Immature natural killer cell (primary cell): Measurements from ENCODE around the gene RHNO1. TPM values are rescaled to one million over a fixed set of nuclear protein-coding genes. Genes with fewer than 3 reads are reported as not detected.

Source experiments
- DNase-seq, 3 donors: peaks; one replicate each; pipeline ENCODE4 v3.0.0; 2022; ENCODE audit warnings: mixed read lengths in 1 of 3
- H3K27ac Mint-ChIP-seq, 6 donors: one replicate each; pipeline ENCODE4 v1.8.0; 2020; ENCODE audit warnings: mixed read lengths in 6 of 6, mild to moderate bottlenecking in 5 of 6, inconsistent platforms in 4 of 6, moderate library complexity in 3 of 6
- H3K27me3 Mint-ChIP-seq, 3 donors: one replicate each; pipeline ENCODE4 v1.8.0; 2020 to 2021; ENCODE audit warnings: low read depth in 3 of 3, mild to moderate bottlenecking in 3 of 3, mixed read lengths in 3 of 3, moderate library complexity in 3 of 3, inconsistent platforms in 1 of 3
- H3K36me3 Mint-ChIP-seq, 3 donors: one replicate each; pipeline ENCODE4 v1.8.0; 2020; ENCODE audit warnings: mixed read lengths in 3 of 3, inconsistent platforms in 2 of 3, mild to moderate bottlenecking in 2 of 3
- H3K4me1 Mint-ChIP-seq, 2 donors: one replicate each; pipeline ENCODE4 v1.8.0; 2020; ENCODE audit warnings: inconsistent platforms in 2 of 2, mild to moderate bottlenecking in 2 of 2, mixed read lengths in 2 of 2, moderate library complexity in 1 of 2
- H3K4me3 Mint-ChIP-seq, 5 donors: one replicate each; pipeline ENCODE4 v1.8.0; 2020; ENCODE audit warnings: mild to moderate bottlenecking in 5 of 5, mixed read lengths in 5 of 5, inconsistent platforms in 3 of 5, moderate library complexity in 3 of 5
- H3K9me3 Mint-ChIP-seq, 6 donors: one replicate each; pipeline ENCODE4 v1.8.0; 2020; ENCODE audit warnings: mild to moderate bottlenecking in 6 of 6, mixed read lengths in 6 of 6, inconsistent platforms in 4 of 6, moderate library complexity in 3 of 6
- polyA plus RNA-seq, 3 donors: library from polyadenylated mRNA; unstranded; fragments of 300-500 nt; fragmentation: Illumina TruSeq; gene quantifications; one replicate each; pipeline ENCODE4 v1.2.3, GENCODE V29; 2021

Gene RHNO1
- polyA plus RNA-seq, 3 donors from 2014 or later: 27.2 to 49.0 (median 37.6) TPM

DNA sequence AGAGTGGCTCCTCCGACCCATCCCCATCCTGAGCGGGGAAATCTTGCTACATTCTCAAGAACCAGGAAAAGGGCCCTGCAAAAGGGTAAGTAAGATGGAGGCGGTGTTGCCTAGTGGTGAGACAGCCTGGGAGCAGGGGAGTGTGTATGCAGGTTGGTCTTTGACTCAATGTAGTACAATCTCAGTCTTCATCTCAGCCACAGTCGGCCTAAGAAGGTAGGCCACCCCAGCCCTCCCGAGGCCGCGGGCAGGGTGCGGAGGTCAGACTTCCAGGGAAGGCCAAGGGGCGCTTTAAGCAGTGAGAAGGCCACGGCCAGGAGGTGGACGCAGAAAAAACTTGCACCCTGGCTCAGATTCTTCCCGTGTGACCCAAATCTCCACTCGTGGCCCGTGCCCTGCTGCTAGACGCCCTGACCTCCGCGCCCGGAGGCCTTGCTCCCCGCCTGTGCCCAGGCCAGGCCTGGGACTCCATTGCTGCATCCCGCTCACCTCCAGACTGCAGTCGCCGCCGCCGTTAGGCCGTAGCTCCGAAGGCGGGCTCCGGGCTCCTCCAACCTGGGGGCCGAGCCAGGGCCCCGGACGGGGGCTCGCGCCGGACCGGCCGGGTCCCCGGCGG, 484 bp upstream of the RHNO1 start:
- peak in 1 of 3 donors; percentile 10 for DNase-seq
- H3K27me3 Mint-ChIP-seq: peaks cover 3 to 8% (median 4%) of the 10 kb centered on the region in 3 donors
- H3K4me1 Mint-ChIP-seq: peaks cover 25 to 33% of the 10 kb centered on the region in 2 donors
- H3K4me3 Mint-ChIP-seq: peak overlapping the region; percentile 82 to 99 (median 86)
- H3K9me3 Mint-ChIP-seq: no peaks in the 10 kb centered on the region
- H3K36me3 Mint-ChIP-seq: no peaks in the 10 kb centered on the region
- H3K27ac Mint-ChIP-seq: peak overlapping the region; percentile 30 to 96 (median 76)

DNA sequence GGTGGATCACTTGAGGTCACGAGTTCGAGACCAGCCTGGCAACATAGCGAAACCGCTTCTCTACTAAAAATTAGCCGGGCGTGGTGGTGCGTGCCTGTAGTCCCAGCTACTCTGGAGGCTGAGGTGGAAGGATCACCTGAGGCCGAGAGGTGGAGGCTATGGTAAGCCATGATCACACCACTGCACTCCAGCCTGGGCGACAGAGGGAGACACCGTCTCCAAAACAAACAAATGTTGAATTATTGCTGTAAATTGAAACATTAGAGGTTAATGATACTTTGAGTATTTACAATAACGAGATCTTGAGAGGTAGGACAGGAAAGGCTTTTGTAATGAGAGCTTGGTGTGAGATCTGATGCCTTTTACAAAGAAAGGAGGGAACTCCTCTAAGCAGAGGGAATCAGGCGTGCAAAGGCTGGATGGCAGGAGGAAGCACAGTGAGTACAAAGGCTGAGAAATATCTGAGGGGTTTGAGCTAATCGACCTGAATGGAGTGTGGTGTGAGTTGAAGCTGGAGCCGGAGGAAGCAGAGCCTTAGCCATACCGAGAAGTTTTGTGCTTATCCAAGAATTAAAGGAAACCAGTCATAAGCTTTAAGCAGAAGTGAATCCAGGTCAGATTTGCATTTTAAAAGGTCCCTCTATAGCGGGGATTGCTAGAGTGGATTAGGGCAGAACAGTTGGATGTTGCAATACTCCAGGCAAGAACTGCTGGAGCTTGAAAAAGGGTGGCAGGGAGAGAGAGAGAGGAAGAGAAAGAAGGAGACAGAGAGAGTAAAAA, 1.1 kb downstream of the RHNO1 start:
- Mint-ChIP-seq H3K36me3 (no peaks in the 10 kb centered on the region), H3K4me3 (peak overlapping the region; percentile 98 to 99 (median 99))

DNA sequence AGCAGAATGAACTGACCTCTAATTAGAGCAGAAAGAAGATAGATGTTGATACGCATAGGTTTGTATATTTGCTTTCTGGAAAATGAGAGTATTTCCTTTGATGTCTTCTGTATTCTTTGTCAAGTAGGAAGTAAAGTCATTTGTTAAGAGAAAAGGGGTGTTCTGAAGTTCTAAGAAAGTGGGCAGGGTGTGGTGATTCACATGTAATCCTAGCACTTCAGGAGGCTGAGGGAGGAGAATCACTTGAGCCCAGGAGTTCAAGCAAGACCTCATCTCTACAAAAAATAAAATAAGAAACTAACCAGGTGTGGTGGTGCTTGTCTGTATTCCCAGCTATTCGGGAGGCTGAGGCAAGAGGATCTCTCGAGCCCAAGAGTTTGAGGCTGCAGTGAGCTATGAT, 2.8 kb downstream of the RHNO1 start:
- peaks cover 0 to 3% (median 0%) of the 10 kb centered on the region in 3 donors for H3K36me3 Mint-ChIP-seq
- peaks cover 28 to 38% of the 10 kb centered on the region in 2 donors for H3K4me1 Mint-ChIP-seq
- peaks cover 3 to 8% (median 4%) of the 10 kb centered on the region in 3 donors for H3K27me3 Mint-ChIP-seq
- no peak for DNase-seq
- H3K27ac Mint-ChIP-seq: peak overlapping the region in 1 of 6 donors; percentile 64
- no peaks in the 10 kb centered on the region for H3K9me3 Mint-ChIP-seq
- peak overlapping the region in 1 of 5 donors; percentile 32 for H3K4me3 Mint-ChIP-seq

More for the DNA sequence above, 1.1 kb downstream of the RHNO1 start:
- Mint-ChIP-seq H3K27me3 (peaks cover 3 to 8% (median 4%) of the 10 kb centered on the region in 3 donors), H3K4me1 (peaks cover 27 to 33% of the 10 kb centered on the region in 2 donors), H3K9me3 (no peaks in the 10 kb centered on the region), H3K27ac (peak overlapping the region; percentile 95 to 99 (median 97))
- DNase-seq: no peak

DNA sequence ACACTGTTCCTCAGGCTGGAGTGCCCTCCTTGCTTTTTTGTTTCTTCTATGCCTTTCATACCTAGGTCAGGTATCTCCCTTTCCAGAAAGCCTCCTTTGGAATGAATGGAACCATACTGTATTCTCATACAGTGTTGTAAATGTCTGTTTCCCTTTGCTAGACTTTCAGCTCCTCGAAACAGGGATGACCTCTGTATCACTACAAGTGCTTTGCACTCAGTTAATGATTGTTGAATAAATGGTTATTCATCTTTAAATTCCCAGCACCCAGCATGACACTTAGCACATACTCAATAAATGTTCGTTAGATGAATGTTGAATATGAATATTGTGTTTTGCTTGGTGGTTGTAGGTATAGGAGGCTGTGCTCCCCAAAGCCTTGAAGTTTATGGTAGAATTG, 7.8 kb downstream of the RHNO1 start:
- Mint-ChIP-seq H3K4me1 (peaks cover 11 to 15% of the 10 kb centered on the region in 2 donors), H3K36me3 (peaks cover 0 to 5% (median 4%) of the 10 kb centered on the region in 3 donors), H3K4me3 (no peak overlapping the region), H3K27me3 (no peaks in the 10 kb centered on the region), H3K27ac (peak overlapping the region in 4 of 6 donors; percentile 9 to 57 (median 20)), H3K9me3 (no peaks in the 10 kb centered on the region)
- DNase-seq: no peak

DNA sequence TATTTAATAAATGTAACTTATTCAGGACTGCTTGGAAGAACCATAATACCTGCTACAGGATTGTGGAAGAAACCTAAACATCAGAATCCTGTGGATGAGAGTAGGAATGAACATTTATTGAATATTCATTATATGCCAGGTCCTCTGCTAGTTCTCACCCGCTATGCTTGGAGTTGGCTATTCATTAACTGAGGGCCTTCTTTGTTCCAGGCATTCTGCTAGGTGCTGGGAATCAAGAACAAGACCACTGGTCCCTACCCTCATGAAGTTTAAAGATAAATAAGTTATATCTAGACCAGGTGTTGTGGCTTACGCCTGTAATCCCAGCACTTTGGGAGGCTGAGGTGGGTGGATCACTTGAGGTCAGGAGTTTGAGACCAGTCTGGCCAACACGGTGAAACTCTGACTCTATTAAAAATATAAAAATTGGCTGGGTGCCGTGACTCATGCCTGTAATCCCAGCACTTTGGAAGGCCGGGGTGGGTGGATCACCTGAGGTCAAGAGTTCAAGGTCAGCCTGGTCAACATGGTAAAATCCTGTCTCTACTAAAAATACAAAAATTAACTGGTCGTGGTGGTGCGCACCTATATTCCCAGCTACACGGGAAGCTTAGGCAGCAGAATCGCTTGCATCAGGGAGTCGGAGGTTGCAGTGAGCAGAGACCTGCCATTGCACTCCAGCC, 9.9 kb downstream of the RHNO1 start:
- H3K9me3 Mint-ChIP-seq: no peaks in the 10 kb centered on the region
- peaks cover 0 to 7% (median 5%) of the 10 kb centered on the region in 3 donors for H3K36me3 Mint-ChIP-seq
- no peak overlapping the region for H3K4me3 Mint-ChIP-seq
- H3K27me3 Mint-ChIP-seq: peaks cover 5 to 7% (median 6%) of the 10 kb centered on the region in 3 donors
- H3K27ac Mint-ChIP-seq: no peak overlapping the region
- peaks cover 22 to 32% of the 10 kb centered on the region in 2 donors for H3K4me1 Mint-ChIP-seq
- DNase-seq: no peak

DNA sequence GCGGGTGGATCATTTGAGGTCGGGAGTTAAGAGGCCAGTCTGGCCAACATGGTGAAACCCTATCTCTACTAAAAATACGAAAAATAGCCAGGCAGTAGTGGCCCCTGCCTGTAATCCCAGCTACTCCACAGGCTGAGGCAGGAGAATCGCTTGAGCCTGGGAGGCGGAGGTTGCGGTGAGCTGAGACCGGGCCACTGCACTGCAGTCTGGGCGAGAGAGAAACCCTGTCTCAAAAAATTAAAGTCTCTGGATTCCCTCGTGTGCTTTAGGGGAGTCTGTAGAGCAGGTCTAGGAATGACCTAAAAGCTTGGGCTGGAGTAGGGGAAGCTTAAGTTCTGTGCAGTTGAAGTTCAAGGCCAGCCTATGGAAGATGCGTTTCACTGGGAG, 13.0 kb downstream of the RHNO1 start:
- no peaks in the 10 kb centered on the region for H3K9me3 Mint-ChIP-seq
- H3K27me3 Mint-ChIP-seq: peaks cover 5 to 9% (median 8%) of the 10 kb centered on the region in 3 donors

DNA sequence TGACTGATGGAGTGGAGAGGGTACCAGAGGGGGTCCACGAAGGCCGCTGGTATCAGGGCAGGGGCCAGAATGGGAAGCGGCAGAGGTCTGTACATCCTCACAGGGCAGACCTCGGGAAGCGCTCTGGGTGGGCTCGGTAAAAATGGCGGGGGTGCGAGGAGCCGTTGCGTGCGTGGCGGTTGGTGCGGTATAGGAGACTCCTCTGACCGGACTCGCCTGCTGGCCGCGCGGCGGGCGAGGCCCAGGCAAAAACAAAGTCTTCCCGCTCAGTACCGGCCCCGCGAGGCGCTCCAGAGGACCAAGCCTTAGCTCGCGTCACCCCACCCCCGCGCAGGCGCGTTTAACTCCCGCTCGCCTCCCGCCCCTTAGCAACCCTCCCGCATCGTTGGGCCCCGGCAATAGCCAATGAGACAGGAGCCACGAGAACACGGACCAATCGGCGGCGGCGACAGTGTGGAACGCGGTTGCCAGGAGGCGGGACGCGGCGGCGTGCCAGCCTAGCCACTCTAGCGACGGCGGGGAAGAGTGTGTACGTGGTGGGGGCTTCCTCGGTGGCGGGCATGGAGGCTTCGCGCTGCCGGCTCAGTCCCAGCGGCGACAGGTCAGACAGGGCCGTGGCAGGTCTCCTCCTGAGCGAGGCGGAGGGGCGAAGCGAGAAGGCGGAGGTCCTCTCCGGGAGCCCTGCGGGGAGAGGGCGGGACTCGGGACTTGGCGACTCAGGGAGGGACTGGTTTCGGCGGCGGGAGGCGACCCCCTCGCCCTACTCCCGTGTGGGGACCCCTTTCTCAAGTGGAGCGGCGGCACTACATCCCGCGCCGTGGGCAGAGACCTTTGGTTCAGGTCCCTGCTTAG, 13.6 kb downstream of the RHNO1 start, which contains the start of gene TULP3:
TSS of gene TULP3 (plus strand) at position 504 of the 852 bp plus-strand sequence. CDS start at position 561, 57 bp downstream.
- peaks cover 0 to 7% (median 0%) of the 10 kb centered on the region in 3 donors for H3K36me3 Mint-ChIP-seq
- H3K4me3 Mint-ChIP-seq: peak within 1 kb of the TSS; percentile 94 to 100 (median 98)
- DNase-seq: peak; percentile 98 to 99 (median 99)
- no peaks in the 10 kb centered on the region for H3K9me3 Mint-ChIP-seq
- peak within 1 kb of the TSS; percentile 90 to 98 (median 95) for H3K27ac Mint-ChIP-seq
- peaks cover 21 to 28% of the 10 kb centered on the region in 2 donors for H3K4me1 Mint-ChIP-seq
- peaks cover 5 to 9% (median 8%) of the 10 kb centered on the region in 3 donors for H3K27me3 Mint-ChIP-seq

More for the DNA sequence above, 13.0 kb downstream of the RHNO1 start:
- Mint-ChIP-seq H3K27ac (peak overlapping the region; percentile 90 to 98 (median 95)), H3K4me1 (peaks cover 21 to 31% of the 10 kb centered on the region in 2 donors), H3K36me3 (peaks cover 0 to 7% (median under 1%) of the 10 kb centered on the region in 3 donors), H3K4me3 (peak overlapping the region; percentile 94 to 100 (median 98))
- no peak for DNase-seq

DNA sequence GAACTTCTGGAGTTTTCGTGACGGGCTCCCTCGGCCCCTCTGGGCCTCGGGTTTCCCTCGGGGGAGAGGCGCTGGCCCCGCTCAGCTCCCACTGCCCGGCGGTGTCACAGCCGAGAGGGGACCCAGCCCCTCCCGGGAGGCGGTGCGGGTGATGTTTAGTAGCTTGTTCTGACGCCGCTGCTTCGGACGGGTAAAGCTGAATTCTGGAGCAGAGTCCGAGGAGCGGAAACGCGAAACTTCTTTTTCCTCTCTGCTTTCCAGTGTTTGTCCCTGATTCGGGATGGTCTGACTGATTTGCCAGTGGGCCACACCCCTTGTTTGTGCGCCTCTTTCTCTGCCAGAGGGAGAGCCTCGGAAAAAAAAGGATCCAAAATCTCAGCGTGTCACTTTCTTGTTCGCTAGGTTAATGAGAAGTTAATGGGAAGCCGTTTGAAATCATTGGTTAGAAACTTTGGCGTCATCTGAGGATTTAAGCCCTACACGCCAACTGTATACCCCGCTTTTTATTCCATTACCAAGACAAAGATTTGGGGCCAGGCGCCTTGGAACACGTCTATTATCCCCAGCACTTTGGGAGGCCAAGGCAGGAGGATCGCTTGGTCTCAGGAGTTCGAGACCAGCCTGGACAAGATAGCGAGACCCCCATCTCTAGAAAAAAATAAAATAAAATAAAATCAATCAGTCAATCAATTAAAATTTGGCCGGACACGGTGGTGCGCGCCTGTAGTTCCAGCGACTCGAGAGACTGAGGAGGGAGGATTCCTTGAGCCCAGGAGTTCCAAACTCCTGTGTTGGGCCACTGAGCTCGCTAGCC, 14.4 kb downstream of the RHNO1 start:
- H3K9me3 Mint-ChIP-seq: no peaks in the 10 kb centered on the region
- H3K4me1 Mint-ChIP-seq: peaks cover 21 to 28% of the 10 kb centered on the region in 2 donors
- H3K36me3 Mint-ChIP-seq: peaks cover 0 to 3% (median 0%) of the 10 kb centered on the region in 3 donors
- peak overlapping the region; percentile 94 to 100 (median 98) for H3K4me3 Mint-ChIP-seq
- DNase-seq: no peak
- peak overlapping the region; percentile 81 to 96 (median 94) for H3K27ac Mint-ChIP-seq
- H3K27me3 Mint-ChIP-seq: peaks cover 5 to 9% (median 8%) of the 10 kb centered on the region in 3 donors

DNA sequence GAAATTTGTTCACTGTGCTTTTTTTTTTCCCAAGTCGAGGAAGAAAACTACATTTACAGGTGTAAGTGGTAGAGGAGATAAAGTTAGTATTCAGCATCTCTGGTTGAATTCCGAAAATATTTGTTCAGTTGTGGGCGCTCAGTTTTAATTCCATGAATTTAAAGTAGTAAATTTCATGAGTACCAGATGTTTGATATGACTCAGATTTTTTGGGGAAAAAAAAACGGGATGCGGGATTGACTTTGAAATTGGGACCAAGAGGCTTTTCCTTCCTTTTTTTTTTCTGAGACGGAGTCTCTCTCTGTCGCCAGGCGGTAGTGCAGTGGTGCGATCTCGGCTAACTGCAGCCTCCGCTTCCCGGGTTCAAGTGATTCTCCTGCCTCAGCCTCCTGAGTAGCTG, 15.2 kb downstream of the RHNO1 start:
- Mint-ChIP-seq H3K4me3 (peak overlapping the region; percentile 94 to 100 (median 98)), H3K4me1 (peaks cover 21 to 28% of the 10 kb centered on the region in 2 donors), H3K27ac (no peak overlapping the region), H3K36me3 (peaks cover 0 to 3% (median 0%) of the 10 kb centered on the region in 3 donors), H3K9me3 (no peaks in the 10 kb centered on the region), H3K27me3 (peaks cover 5 to 9% (median 8%) of the 10 kb centered on the region in 3 donors)
- no peak for DNase-seq

DNA sequence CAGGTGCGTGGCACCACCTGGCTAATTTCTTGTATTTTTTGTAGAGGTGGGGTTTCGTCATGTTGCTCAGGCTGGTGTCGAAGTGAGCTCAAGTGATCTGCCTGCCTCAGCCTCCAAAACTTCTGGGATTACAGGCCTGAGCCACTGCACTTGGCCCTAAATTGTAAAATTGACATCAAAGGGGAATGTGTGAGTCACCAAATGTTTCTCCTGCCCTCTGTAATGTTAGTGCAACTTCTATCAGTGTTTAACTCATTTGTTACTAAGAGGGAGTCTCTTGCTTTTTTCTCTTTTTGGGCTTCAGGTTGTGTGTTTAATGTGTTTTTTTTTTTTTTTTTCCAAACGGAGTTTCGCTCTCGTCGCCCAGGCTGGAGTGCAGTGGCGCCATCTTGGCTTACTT, 16.0 kb downstream of the RHNO1 start:
- H3K36me3 Mint-ChIP-seq: peaks cover 0 to 3% (median 0%) of the 10 kb centered on the region in 3 donors
- peak overlapping the region; percentile 22 to 50 (median 29) for H3K4me3 Mint-ChIP-seq
- no peaks in the 10 kb centered on the region for H3K9me3 Mint-ChIP-seq
- peak overlapping the region in 2 of 6 donors; percentile 40 to 62 for H3K27ac Mint-ChIP-seq
- peaks cover 5 to 9% (median 8%) of the 10 kb centered on the region in 3 donors for H3K27me3 Mint-ChIP-seq
- no peak for DNase-seq
- peaks cover 21 to 28% of the 10 kb centered on the region in 2 donors for H3K4me1 Mint-ChIP-seq

DNA sequence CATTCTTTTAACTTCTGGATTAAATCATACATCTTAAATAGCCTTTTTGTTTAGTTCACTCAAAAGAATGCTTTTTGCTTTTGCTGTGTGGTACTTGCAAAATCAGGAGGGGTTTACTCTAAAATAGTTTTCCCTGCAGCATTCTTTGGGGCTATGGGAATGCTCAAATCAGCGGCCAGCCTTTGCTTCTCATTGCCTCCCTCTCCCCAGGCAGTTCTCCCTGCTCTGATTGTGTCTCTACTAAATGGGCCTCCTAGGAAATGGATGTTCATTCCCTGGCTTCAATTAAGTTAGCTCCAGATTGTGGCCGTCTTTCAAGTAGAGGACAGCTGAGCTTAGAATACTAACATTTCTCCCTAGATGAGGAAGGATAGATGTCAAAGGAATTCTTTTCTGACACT, 18.0 kb downstream of the RHNO1 start:
- Mint-ChIP-seq H3K9me3 (no peaks in the 10 kb centered on the region), H3K36me3 (peaks cover 0 to 3% (median 0%) of the 10 kb centered on the region in 3 donors), H3K27ac (no peak overlapping the region), H3K27me3 (peaks cover 5 to 9% (median 8%) of the 10 kb centered on the region in 3 donors), H3K4me3 (no peak overlapping the region), H3K4me1 (peaks cover 14 to 21% of the 10 kb centered on the region in 2 donors)
- DNase-seq: no peak

DNA sequence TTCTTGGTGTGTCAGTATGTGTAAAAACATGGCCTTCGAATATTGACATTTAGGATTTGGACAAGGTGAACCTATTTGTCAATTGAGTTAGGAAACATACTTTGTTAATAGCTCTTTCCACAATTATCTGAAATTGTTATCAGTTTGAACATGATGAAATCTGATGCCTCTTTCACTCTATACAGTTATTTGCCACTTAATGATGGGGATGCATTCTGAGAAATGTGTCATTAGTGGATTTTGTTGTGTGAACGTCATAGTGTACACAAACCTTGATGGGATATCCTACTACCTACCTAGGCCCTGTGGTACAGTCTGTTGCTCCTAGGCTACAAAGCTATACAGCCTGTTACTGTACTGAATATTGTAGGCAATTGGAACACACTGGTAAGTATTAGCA, 18.5 kb downstream of the RHNO1 start:
- no peak overlapping the region for H3K27ac Mint-ChIP-seq
- H3K27me3 Mint-ChIP-seq: peaks cover 3 to 5% (median 5%) of the 10 kb centered on the region in 3 donors
- H3K9me3 Mint-ChIP-seq: no peaks in the 10 kb centered on the region
- peaks cover 10 to 17% of the 10 kb centered on the region in 2 donors for H3K4me1 Mint-ChIP-seq
- H3K36me3 Mint-ChIP-seq: peaks cover 0 to 3% (median 0%) of the 10 kb centered on the region in 3 donors
- DNase-seq: no peak
- no peak overlapping the region for H3K4me3 Mint-ChIP-seq
